Measurements from ENCODE around the gene ADRB2. TPM values are rescaled to one million over a fixed set of nuclear protein-coding genes. Genes with fewer than 3 reads are reported as not detected.

The ADRB2 gene
- total RNA-seq (2014; rRNA removed; shearing (Covaris generic)), result 0.21 and 0.48 TPM in 2 replicates
- polyA plus RNA-seq (2015; cell fraction: cytosol; rRNA removed), result 0.07 and 0.37 TPM in 2 replicates
- 0.23 and 0.26 TPM in 2 replicates for polyA plus RNA-seq (2015; cell fraction: nucleus; rRNA removed)

DNA sequence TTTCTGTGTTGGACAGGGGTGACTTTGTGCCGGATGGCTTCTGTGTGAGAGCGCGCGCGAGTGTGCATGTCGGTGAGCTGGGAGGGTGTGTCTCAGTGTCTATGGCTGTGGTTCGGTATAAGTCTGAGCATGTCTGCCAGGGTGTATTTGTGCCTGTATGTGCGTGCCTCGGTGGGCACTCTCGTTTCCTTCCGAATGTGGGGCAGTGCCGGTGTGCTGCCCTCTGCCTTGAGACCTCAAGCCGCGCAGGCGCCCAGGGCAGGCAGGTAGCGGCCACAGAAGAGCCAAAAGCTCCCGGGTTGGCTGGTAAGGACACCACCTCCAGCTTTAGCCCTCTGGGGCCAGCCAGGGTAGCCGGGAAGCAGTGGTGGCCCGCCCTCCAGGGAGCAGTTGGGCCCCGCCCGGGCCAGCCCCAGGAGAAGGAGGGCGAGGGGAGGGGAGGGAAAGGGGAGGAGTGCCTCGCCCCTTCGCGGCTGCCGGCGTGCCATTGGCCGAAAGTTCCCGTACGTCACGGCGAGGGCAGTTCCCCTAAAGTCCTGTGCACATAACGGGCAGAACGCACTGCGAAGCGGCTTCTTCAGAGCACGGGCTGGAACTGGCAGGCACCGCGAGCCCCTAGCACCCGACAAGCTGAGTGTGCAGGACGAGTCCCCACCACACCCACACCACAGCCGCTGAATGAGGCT is at the start of gene ADRB2:
Gene ADRB2, plus strand, starts transcription at position 559 of the 686 bp plus-strand sequence. CDS start 221 bp downstream, outside the sequence.
- DNase-seq (ENCODE audit: low read depth, low spot score), result peak; percentile 84
- in situ Hi-C loops (cut with HindIII; ENCODE audit: low pct_unique_long_range_greater_than_20kb, low sequenced_read_pairs), result no loop called here

DNA sequence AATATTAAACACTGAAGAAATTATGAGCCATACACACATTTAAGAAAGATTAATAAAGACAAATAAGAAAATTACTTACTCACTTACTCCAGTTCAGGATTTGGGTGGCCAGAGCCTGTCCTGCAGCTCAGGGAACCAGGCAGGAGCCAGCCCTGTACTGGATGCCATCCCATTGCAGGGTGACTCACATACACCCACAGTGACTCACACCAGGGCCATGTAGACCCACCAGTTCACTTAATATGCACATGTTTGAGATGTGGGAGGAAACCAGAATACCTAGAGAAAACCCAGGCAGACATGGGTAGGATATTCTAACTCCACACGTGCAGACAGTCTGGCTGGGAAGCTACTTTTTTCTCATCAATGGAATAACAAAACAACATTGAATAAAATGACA is 49.6 kb upstream of the ADRB2 start:
- in situ Hi-C loops (cut with HindIII; ENCODE audit: low pct_unique_long_range_greater_than_20kb, low sequenced_read_pairs), result no loop called here
- no peak for DNase-seq (ENCODE audit: low read depth, low spot score)

DNA sequence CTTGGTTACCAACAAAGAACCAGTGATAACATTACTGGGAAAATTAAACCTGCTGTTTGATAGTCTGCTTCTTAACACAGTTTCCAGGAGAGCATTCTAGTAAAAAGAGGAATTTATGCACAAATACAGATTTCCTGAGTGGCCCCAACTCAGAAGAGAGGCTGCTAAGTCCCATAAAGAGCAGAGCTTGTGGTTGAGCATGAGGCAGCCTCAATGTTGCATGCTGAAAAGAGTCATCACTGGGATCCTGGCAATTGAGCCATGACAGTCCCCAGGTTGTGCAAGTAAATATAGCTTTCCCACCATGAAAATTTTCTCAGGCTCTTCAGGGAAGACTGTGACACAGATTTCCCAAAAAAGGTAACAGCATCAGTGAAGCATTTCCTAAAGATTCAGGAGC is 47.5 kb upstream of the ADRB2 start:
- no peak for DNase-seq (ENCODE audit: low read depth, low spot score)
- in situ Hi-C loops (cut with HindIII; ENCODE audit: low pct_unique_long_range_greater_than_20kb, low sequenced_read_pairs), result no loop called here

GRCh38 chr5:148780711-148781110 is 45.7 kb upstream of the ADRB2 start:
- no peak for DNase-seq (ENCODE audit: low read depth, low spot score)
- in situ Hi-C loops (cut with HindIII; ENCODE audit: low pct_unique_long_range_greater_than_20kb, low sequenced_read_pairs), result no loop called here

DNA sequence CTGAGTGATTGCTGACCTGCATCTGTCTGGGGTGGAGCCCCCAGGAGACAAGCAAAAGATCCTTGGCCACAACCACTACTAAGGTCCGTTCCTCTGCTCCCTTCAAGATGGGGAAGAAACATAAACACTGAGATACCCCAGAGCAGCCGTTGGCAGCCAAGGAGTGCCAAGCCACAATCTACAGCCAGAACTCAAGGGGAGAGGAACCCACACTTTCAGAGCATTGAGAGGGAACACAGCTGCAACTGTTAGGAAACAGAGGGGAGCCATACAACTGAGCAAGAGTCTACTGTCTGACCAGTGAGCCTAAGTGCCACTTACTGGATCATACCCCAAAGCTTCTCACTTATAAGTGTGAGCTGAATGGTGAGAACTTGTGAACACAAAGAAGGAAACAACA is 44.6 kb upstream of the ADRB2 start:
- DNase-seq (ENCODE audit: low read depth, low spot score), result no peak
- in situ Hi-C loops (cut with HindIII; ENCODE audit: low pct_unique_long_range_greater_than_20kb, low sequenced_read_pairs), result no loop called here

GRCh38 chr5:148785223-148785622 is 41.2 kb upstream of the ADRB2 start:
- no peak for DNase-seq (ENCODE audit: low read depth, low spot score)
- in situ Hi-C loops (cut with HindIII; ENCODE audit: low pct_unique_long_range_greater_than_20kb, low sequenced_read_pairs), result no loop called here

- in situ Hi-C loops (cut with HindIII; ENCODE audit: low pct_unique_long_range_greater_than_20kb, low sequenced_read_pairs), result no loop called here
- no peak for DNase-seq (ENCODE audit: low read depth, low spot score)
These were observed 40.0 kb upstream of the ADRB2 start for GRCh38 chr5:148786456-148786855.

DNA sequence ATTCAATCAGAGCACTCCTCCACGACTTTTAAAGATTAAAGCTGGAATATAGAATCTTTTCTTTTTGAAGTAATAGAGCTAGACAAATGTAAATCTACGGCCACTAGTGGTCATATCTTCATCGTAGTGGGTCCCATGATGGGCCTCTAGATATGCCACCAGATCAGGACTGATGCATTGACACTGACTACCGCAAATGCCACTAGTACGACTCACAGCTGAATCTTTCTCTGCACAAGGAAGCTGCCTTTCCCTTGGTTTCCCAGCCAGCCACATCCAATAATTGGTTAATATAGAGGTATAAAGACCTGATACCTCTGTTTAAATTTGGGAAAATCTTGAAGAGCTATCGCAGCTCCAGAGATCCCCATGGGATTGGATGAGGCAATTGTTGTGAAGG is 37.8 kb upstream of the ADRB2 start:
- no peak for DNase-seq (ENCODE audit: low read depth, low spot score)
- in situ Hi-C loops (cut with HindIII; ENCODE audit: low pct_unique_long_range_greater_than_20kb, low sequenced_read_pairs), result no loop called here

- in situ Hi-C loops (cut with HindIII; ENCODE audit: low pct_unique_long_range_greater_than_20kb, low sequenced_read_pairs), result no loop called here
- DNase-seq (ENCODE audit: low read depth, low spot score), result no peak
These were observed 35.7 kb upstream of the ADRB2 start for GRCh38 chr5:148790545-148791333.

GRCh38 chr5:148791334-148791667 is 35.1 kb upstream of the ADRB2 start:
- in situ Hi-C loops (cut with HindIII; ENCODE audit: low pct_unique_long_range_greater_than_20kb, low sequenced_read_pairs), result no loop called here

GRCh38 chr5:148791696-148792095 is 34.7 kb upstream of the ADRB2 start:
- no peak for DNase-seq (ENCODE audit: low read depth, low spot score)

More at GRCh38 chr5:148791334-148791667, 35.1 kb upstream of the ADRB2 start:
- DNase-seq (ENCODE audit: low read depth, low spot score), result no peak

DNA sequence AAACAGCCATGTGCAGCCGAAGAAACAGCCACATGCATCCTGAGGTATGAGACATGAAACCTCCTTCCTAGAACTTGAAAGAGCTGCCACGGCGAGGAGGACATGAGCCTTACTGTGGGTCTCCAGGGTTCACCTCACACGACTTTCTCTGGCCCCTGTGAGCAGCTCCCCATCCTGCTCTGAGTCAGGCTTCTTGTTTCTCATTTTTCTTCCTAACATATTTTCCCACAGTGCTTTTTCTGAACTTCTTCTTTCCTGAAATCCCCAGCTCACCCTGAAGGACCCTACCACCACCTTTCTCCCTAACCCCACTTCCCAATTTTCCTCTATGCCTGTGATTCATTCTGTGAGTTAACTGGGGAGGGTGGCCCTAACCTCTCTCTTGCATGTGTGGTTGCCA is 33.7 kb upstream of the ADRB2 start:
- no peak for DNase-seq (ENCODE audit: low read depth, low spot score)
- in situ Hi-C loops (cut with HindIII; ENCODE audit: low pct_unique_long_range_greater_than_20kb, low sequenced_read_pairs), result no loop called here

More at GRCh38 chr5:148791696-148792095, 34.7 kb upstream of the ADRB2 start:
- in situ Hi-C loops (cut with HindIII; ENCODE audit: low pct_unique_long_range_greater_than_20kb, low sequenced_read_pairs), result no loop called here

- in situ Hi-C loops (cut with HindIII; ENCODE audit: low pct_unique_long_range_greater_than_20kb, low sequenced_read_pairs), result no loop called here
- no peak for DNase-seq (ENCODE audit: low read depth, low spot score)
These were observed 33.1 kb upstream of the ADRB2 start for GRCh38 chr5:148793261-148793660.

GRCh38 chr5:148794275-148794674 is 32.1 kb upstream of the ADRB2 start:
- DNase-seq (ENCODE audit: low read depth, low spot score), result no peak
- in situ Hi-C loops (cut with HindIII; ENCODE audit: low pct_unique_long_range_greater_than_20kb, low sequenced_read_pairs), result no loop called here

DNA sequence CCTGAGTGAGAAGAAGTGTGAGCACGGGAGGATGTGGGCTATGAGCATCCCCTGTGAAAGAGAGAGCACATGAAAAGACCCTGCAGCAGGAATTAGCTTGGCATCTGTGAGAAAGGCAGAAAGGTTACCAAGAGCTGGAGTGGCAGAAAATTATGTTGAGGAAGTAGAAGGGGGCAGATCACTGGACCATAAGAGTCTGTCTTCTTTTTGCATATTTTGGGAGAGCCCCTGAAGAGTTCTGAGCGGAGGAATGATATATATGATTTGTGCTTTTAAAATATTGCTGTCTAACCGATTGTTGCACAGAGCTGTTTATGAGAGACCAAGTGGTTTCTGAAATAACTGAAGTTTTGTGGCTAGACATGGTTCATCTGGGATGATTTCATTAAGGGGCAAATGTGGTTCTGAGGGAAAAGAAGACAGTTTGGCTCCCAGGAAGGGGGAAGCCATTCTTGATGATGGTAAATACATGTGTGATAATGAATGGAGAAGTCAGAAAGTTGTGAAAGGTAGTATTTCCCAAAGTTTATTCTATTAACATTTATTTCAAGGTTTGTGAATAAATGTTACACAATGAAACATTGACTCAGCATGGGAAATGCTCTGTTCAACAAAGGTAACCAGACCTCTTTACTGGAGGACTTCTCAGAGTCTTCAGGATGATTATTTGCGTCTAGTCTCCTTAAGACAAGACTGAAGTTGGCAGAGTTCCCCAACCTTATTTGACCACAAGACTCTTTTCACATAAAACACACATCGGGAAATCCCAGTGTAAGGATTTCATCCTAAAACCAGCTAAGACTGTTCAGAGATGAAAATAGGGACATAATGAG is 31.5 kb upstream of the ADRB2 start:
- in situ Hi-C loops (cut with HindIII; ENCODE audit: low pct_unique_long_range_greater_than_20kb, low sequenced_read_pairs), result no loop called here
- DNase-seq (ENCODE audit: low read depth, low spot score), result no peak

DNA sequence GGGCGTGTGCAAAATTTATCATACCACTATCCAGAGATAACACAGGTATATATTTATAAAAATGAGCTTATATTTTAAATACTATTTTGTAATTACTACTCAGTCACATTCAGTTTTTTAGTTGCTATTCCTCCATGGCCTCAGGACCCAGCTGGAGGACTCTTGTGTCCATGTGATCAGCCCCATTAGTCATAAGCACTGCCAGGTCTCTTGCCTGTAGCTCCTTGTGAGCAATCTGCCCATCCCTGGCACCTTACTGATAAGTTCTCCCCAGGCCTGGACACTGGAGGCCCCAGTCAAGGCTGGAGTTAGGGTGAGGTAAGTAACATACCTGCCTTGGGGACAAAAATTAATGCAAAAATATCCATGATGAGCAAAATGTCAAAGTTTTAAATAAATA is 29.5 kb upstream of the ADRB2 start:
- in situ Hi-C loops (cut with HindIII; ENCODE audit: low pct_unique_long_range_greater_than_20kb, low sequenced_read_pairs), result no loop called here
- DNase-seq (ENCODE audit: low read depth, low spot score), result no peak

- DNase-seq (ENCODE audit: low read depth, low spot score), result no peak
- in situ Hi-C loops (cut with HindIII; ENCODE audit: low pct_unique_long_range_greater_than_20kb, low sequenced_read_pairs), result no loop called here
These were observed 27.6 kb upstream of the ADRB2 start for GRCh38 chr5:148798786-148799185.

Measured in SK-MEL-5 (cell line).